ENCODE measurements around the gene RAB36. TPM values are rescaled to one million over a fixed set of nuclear protein-coding genes. Genes with fewer than 3 reads are reported as not detected.

Gene RAB36
- polyA plus RNA-seq, 1 donor from 2014 or later = 3.2 TPM

- Histone ChIP-seq H3K27ac (ENCODE audit: low read length) (no peak overlapping the region), H3K9ac (ENCODE audit: low read length) (no peak overlapping the region)
Observed at GRCh38 chr22:23112472-23113012, 32.7 kb upstream of the RAB36 start.

More at GRCh38 chr22:23112472-23113012, 32.7 kb upstream of the RAB36 start:
- TF ChIP-seq POLR2AphosphoS5 (IDR thresholded peaks at IDR 0.05) = no peak
- no peak for TF ChIP-seq MXI1 (conservative IDR thresholded peaks at IDR 0.05; ENCODE audit: poor library complexity, severe bottlenecking)
- TF ChIP-seq CTCF (IDR thresholded peaks at IDR 0.05; ENCODE audit: poor library complexity, severe bottlenecking) = no peak
- no peak for TF ChIP-seq RAD21 (conservative IDR thresholded peaks at IDR 0.05)
- TF ChIP-seq EZH2 (IDR thresholded peaks at IDR 0.05; ENCODE audit: borderline replicate concordance, insufficient read depth, low read length, poor library complexity, severe bottlenecking) = no peak
- TF ChIP-seq EP300 (conservative IDR thresholded peaks at IDR 0.05; ENCODE audit: poor library complexity, severe bottlenecking) = no peak
- TF ChIP-seq TAF1 (IDR thresholded peaks at IDR 0.05; ENCODE audit: low read depth) = no peak
- TF ChIP-seq SMC3 (conservative IDR thresholded peaks at IDR 0.05; ENCODE audit: poor library complexity) = no peak
- no peak for TF ChIP-seq REST (IDR thresholded peaks at IDR 0.05; ENCODE audit: borderline replicate concordance)
- H2AFZ ChIP-seq (ENCODE audit: low read depth, low read length) = no peak overlapping the region
- no peaks in the 10 kb centered on the region for H3K79me2 ChIP-seq (replicated peaks; ENCODE audit: insufficient read depth, low read length)
- H3K36me3 ChIP-seq (ENCODE audit: insufficient read depth, low read length) = no peaks in the 10 kb centered on the region
- no peaks in the 10 kb centered on the region for H3K9me3 ChIP-seq (ENCODE audit: low read length)
- H3K27me3 ChIP-seq (ENCODE audit: insufficient read depth, low read depth, low read length) = no peaks in the 10 kb centered on the region
- H4K20me1 ChIP-seq (ENCODE audit: insufficient read depth) = no peaks in the 10 kb centered on the region
- H3K4me2 ChIP-seq (ENCODE audit: low read length) = no peak overlapping the region
- H3K9me2 ChIP-seq (ENCODE audit: insufficient read depth, low read length) = no peaks in the 10 kb centered on the region
- no peaks in the 10 kb centered on the region for H3F3A ChIP-seq (ENCODE audit: insufficient read depth, low read length, poor library complexity, severe bottlenecking)
- H3K4me3 ChIP-seq (ENCODE audit: low read length) = no peak overlapping the region

All from neural cell (in vitro differentiated cells).